ENCODE data around the gene IKZF5.

DNA sequence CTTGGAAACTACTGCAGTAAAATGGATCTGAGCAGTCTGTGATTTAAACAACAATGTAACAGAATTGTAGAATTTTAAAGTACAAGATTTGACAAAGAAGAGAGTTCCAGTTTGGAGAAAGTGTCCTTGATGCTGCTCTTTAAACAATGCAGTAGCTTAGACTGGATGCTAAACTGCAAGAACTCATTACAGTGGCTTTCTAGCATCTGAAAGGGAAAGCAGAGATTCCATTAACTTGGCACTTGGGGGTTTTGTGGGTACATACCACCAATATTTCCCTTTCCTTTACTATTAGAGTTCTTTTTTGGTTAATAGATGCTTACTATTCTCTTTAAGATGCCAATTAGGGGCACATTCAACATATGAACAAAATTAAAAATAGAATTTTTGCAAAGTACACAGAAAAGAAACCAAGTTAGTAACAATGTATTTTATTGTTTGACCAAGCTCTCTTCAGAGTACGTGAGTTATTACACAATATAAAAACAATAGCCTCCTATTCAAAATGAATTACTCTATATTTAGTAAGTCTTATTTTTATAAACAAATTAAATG lies 16.5 kb downstream of the IKZF5 start:
- TF ChIP-seq RAD21 (IDR thresholded peaks at IDR 0.05; ENCODE audit: low read depth) = no peak
- TF ChIP-seq REST (IDR thresholded peaks at IDR 0.05; ENCODE audit: low read depth) = no peak
- TF ChIP-seq TCF12 (IDR thresholded peaks at IDR 0.05; ENCODE audit: low read depth) = no peak
- TF ChIP-seq TAF1 (IDR thresholded peaks at IDR 0.05; ENCODE audit: low read depth) = no peak
- TF ChIP-seq CREB1 (IDR thresholded peaks at IDR 0.05; ENCODE audit: low read depth) = no peak
- no peak for TF ChIP-seq ZBTB7A (IDR thresholded peaks at IDR 0.05; ENCODE audit: low read depth)
- no peak for TF ChIP-seq EGR1 (IDR thresholded peaks at IDR 0.05)
- TF ChIP-seq MAX (IDR thresholded peaks at IDR 0.05) = no peak
- no peak for TF ChIP-seq CEBPB (IDR thresholded peaks at IDR 0.05)
- no peak for TF ChIP-seq YY1 (IDR thresholded peaks at IDR 0.05; ENCODE audit: low read depth)
- TF ChIP-seq TEAD4 (IDR thresholded peaks at IDR 0.05) = no peak
